IMR-90 (cell line): ENCODE measurements around the gene EPHA6. TPM values are rescaled to one million over a fixed set of nuclear protein-coding genes. Genes with fewer than 3 reads are reported as not detected.

ENCODE experiments used
- ATAC-seq: fragments of 200-7000 bp; cut with Tn5 transposase; 2 replicates; pipeline ENCODE4 v1.9.1; 2020; ENCODE audit warnings: low read depth, mild to moderate bottlenecking, moderate library complexity
- BruUV-seq: library from RNA; stranded (reverse); fragments of 400-500 nt; replicated peaks from 2 replicates; lab custom pipeline; 2021; lab: Mats Ljungman, UMichigan
- CTCF ChIA-PET: fragments of 300-600 bp; formaldehyde crosslinking; extraction: SDS; loops from one replicate; lab custom pipeline; 2021; ENCODE audit warnings: antibody characterized with exemption; lab: Yijun Ruan, JAX
- POLR2A ChIA-PET: fragments of 300-600 bp; sonication (Branson Sonifier 250); formaldehyde crosslinking; loops from one replicate; lab custom pipeline; 2022; ENCODE audit warnings: antibody characterized with exemption; ENCODE audit not compliant: unreplicated experiment; lab: Charles Lee
- DNase-seq: peaks from one replicate; pipeline ENCODE4 v3.0.0; 2013
- H2AFZ ChIP-seq: replicated peaks from 2 replicates; pipeline ENCODE3; 2013; ENCODE audit warnings: low read length, mild to moderate bottlenecking; ENCODE audit not compliant: poor library complexity
- H2AK5ac ChIP-seq: 2 replicates; pipeline ENCODE4 v1.6.1; 2013; ENCODE audit warnings: low read depth, low read length, inconsistent platforms
- H2AK9ac ChIP-seq: replicated peaks from 2 replicates; pipeline ENCODE3; 2013; ENCODE audit warnings: mild to moderate bottlenecking, low read depth, low read length, moderate library complexity; ENCODE audit not compliant: poor library complexity
- H2BK120ac ChIP-seq: 2 replicates; pipeline ENCODE4 v1.6.1; 2013; ENCODE audit warnings: low read depth, low read length, inconsistent platforms
- H2BK15ac ChIP-seq: 3 replicates; pipeline ENCODE4 v1.6.1; 2013; ENCODE audit warnings: low read depth, low read length, inconsistent platforms
- H2BK20ac ChIP-seq: 2 replicates; pipeline ENCODE4 v1.6.1; 2013; ENCODE audit warnings: low read depth, mild to moderate bottlenecking, inconsistent platforms, low read length, moderate library complexity
- H2BK5ac ChIP-seq: 2 replicates; pipeline ENCODE4 v1.6.1; 2013; ENCODE audit warnings: mild to moderate bottlenecking, low read depth, low read length, inconsistent platforms; ENCODE audit not compliant: poor library complexity, severe bottlenecking
- H3K14ac ChIP-seq: replicated peaks from 2 replicates; pipeline ENCODE4 v1.6.1; 2013; ENCODE audit warnings: low read depth, low read length, inconsistent platforms
- H3K18ac ChIP-seq: 2 replicates; pipeline ENCODE4 v1.6.1; 2013; ENCODE audit warnings: low read depth, low read length, control low read depth
- H3K23ac ChIP-seq: 2 replicates; pipeline ENCODE4 v1.6.1; 2013; ENCODE audit warnings: low read depth, low read length, inconsistent platforms
- H3K27ac ChIP-seq: 2 replicates; pipeline ENCODE4 v1.5.1; 2013; ENCODE audit warnings: mild to moderate bottlenecking, control low read depth, low read length; ENCODE audit not compliant: insufficient read depth
- H3K27me3 ChIP-seq: 2 replicates; pipeline ENCODE4 v1.6.1; 2013; ENCODE audit warnings: low read length; ENCODE audit not compliant: control insufficient read depth, insufficient read depth
- H3K36me3 ChIP-seq: 2 replicates; pipeline ENCODE4 v1.6.1; 2013; ENCODE audit warnings: low read length, mixed read lengths; ENCODE audit not compliant: control insufficient read depth, insufficient read depth
- H3K4ac ChIP-seq: 2 replicates; pipeline ENCODE4 v1.6.1; 2013; ENCODE audit warnings: low read depth, low read length, inconsistent platforms
- H3K4me1 ChIP-seq: 2 replicates; pipeline ENCODE4 v1.6.1; 2013; ENCODE audit warnings: low read length, mixed read lengths; ENCODE audit not compliant: control insufficient read depth, insufficient read depth
- H3K4me2 ChIP-seq: 2 replicates; pipeline ENCODE4 v1.6.1; 2013; ENCODE audit warnings: low read depth, mild to moderate bottlenecking, control low read depth, low read length, moderate library complexity
- H3K4me3 ChIP-seq: 2 replicates; pipeline ENCODE4 v1.5.1; 2013; ENCODE audit warnings: low read depth, mild to moderate bottlenecking, control low read depth, low read length, moderate library complexity; ENCODE audit not compliant: insufficient read depth
- H3K56ac ChIP-seq: 2 replicates; pipeline ENCODE4 v1.6.1; 2013; ENCODE audit warnings: low read length, inconsistent platforms; ENCODE audit not compliant: insufficient read depth; ENCODE audit errors: extremely low read depth
- H3K79me1 ChIP-seq, 2 experiments: 2 replicates each; pipeline ENCODE4 v1.6.1; 2013; ENCODE audit warnings: low read length in 2 of 2, inconsistent platforms in 1 of 2, low read depth in 1 of 2
- H3K9ac ChIP-seq: 2 replicates; pipeline ENCODE4 v1.6.1; 2013; ENCODE audit warnings: low read depth, low read length, control low read depth
- H3K9me1 ChIP-seq: 2 replicates; pipeline ENCODE4 v1.6.1; 2013; ENCODE audit warnings: low read length, inconsistent platforms; ENCODE audit not compliant: insufficient read depth
- H3K9me3 ChIP-seq: 2 replicates; pipeline ENCODE4 v1.6.1; 2013; ENCODE audit warnings: low read length; ENCODE audit not compliant: control insufficient read depth, insufficient read depth
- H4K20me1 ChIP-seq: 2 replicates; pipeline ENCODE4 v1.6.1; 2013; ENCODE audit warnings: low read length, inconsistent platforms; ENCODE audit not compliant: insufficient read depth
- H4K5ac ChIP-seq: 2 replicates; pipeline ENCODE4 v1.6.1; 2013; ENCODE audit warnings: mild to moderate bottlenecking, low read depth, low read length, control low read depth
- H4K8ac ChIP-seq, 2 experiments: 2 replicates each; pipeline ENCODE4 v1.6.1; 2013; ENCODE audit warnings: low read depth in 2 of 2, low read length in 2 of 2, control low read depth in 1 of 2, inconsistent platforms in 1 of 2
- H4K91ac ChIP-seq: 2 replicates; pipeline ENCODE4 v1.6.1; 2013; ENCODE audit warnings: low read depth, low read length, inconsistent platforms; ENCODE audit not compliant: insufficient read depth
- BHLHE40 ChIP-seq: fragments of 150-350 bp; IDR thresholded peaks from 2 replicates; pipeline ENCODE4 v1.6.1; 2016; ENCODE audit warnings: mild to moderate bottlenecking, low read depth, low read length
- CEBPB ChIP-seq: IDR thresholded peaks from 2 replicates; pipeline ENCODE4 v1.6.1; 2012; ENCODE audit warnings: low read depth, low read length, improper control_type of control experiment
- MAZ ChIP-seq: IDR thresholded peaks from 2 replicates; pipeline ENCODE4 v1.6.1; 2012; ENCODE audit warnings: low read depth, mild to moderate bottlenecking, low read length, improper control_type of control experiment, moderate library complexity, borderline replicate concordance
- NFE2L2 ChIP-seq: fragments of 150-350 bp; IDR thresholded peaks from 2 replicates; pipeline ENCODE4 v1.6.1; 2016; ENCODE audit warnings: low read depth, mild to moderate bottlenecking, low read length
- POLR2A ChIP-seq: IDR thresholded peaks from 2 replicates; pipeline ENCODE4 v1.6.1; 2012; ENCODE audit warnings: mild to moderate bottlenecking, low read depth, low read length
- RFX5 ChIP-seq: IDR thresholded peaks from 2 replicates; pipeline ENCODE4 v1.8.0; 2012; ENCODE audit warnings: low read depth, mild to moderate bottlenecking, low read length, moderate library complexity
- WGBS, 2 experiments: methylation state at CpG; one replicate each; pipeline versions ENCODE4 v1.1.5 to v1.1.7; 2013; ENCODE audit warnings: missing lambda C conversion rate in 2 of 2; ENCODE audit not compliant: insufficient read length in 1 of 2; ENCODE audit errors: extremely low coverage in 2 of 2; 5-methylcytosine and 5-hydroxymethylcytosine counted together
- dilution Hi-C: fragments of 300-500 bp; cut with HindIII; formaldehyde crosslinking; loops from one replicate; pipeline ENCODE4 v1.14.3; 2018; ENCODE audit warnings: low sequenced_read_pairs; ENCODE audit not compliant: unreplicated experiment
- in situ Hi-C: fragments of 300-500 bp; cut with MboI; formaldehyde crosslinking; loops from 3 replicates; pipeline ENCODE4 v1.14.3; 2019; ENCODE audit warnings: low sequenced_read_pairs, inconsistent platforms, mixed read lengths
- intact Hi-C: fragments of 100-400 bp; cut with micrococcal nuclease; formaldehyde crosslinking; loops from 2 replicates; pipeline ENCODE4 v1.10.0; 2022
- polyA plus RNA-seq, 3 experiments: library from polyadenylated mRNA; depleted of rRNA; stranded (reverse); fragments of >200 nt; gene quantifications; 2 replicates each; pipeline ENCODE4 v1.2.3, GENCODE V29; 2012; ENCODE audit warnings: low replicate concordance in 1 of 3
- total RNA-seq: library from RNA; depleted of rRNA; stranded (reverse); fragments of >200 nt; gene quantifications from 2 replicates; pipeline ENCODE4 v1.2.3, GENCODE V29; 2012
- TF ChIP-seq, protein P1 (sequence below): fragments of 150-350 bp; IDR thresholded peaks from 2 replicates; pipeline ENCODE4 v1.6.1; 2016; ENCODE audit warnings: low read depth, mild to moderate bottlenecking, low read length, moderate library complexity, borderline replicate concordance
- TF ChIP-seq, protein P2 (sequence below): conservative IDR thresholded peaks from 2 replicates; pipeline ENCODE4 v1.5.1; 2012; ENCODE audit warnings: mild to moderate bottlenecking, low read depth, low read length, improper control_type of control experiment
- TF ChIP-seq, protein P3 (sequence below): fragments of 150-350 bp; IDR thresholded peaks from 2 replicates; pipeline ENCODE4 v1.6.1; 2017; ENCODE audit warnings: mild to moderate bottlenecking, antibody characterized with exemption, low read length, low read depth

EPHA6 gene
- total and polyA plus RNA-seq, 2 of the 4 experiments (the other 2 are of a cell fraction), result not detected

DNA sequence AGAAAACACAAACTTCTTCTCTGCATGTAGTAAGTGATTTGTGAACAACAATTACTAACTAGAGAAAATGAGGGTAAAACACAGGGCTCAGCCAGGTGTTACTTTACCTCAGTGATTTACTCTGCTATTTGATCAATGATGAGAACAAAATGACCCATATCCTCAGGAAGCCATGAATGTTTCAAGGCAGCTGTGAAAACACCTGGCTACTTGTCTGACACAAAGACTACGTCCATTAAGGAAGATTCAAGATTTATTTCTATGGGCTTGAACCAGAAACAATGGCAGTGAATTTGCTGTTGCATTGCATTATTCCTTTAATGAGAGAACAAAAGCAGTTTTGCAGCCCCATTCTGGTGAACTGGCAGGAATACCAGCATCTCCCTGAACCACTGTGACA lies 575.5 kb downstream of the EPHA6 start:
- Histone ChIP-seq H3K4me3 (no peak overlapping the region), H3K56ac (no peak overlapping the region), H3K79me1 (no peaks in the 10 kb centered on the region), H2AK9ac (no peak overlapping the region), H3K9me3 (peaks cover 5% of the 10 kb centered on the region; the same call in 1 of the 2 replicates), H3K27ac (no peak overlapping the region), H2BK5ac (no peak overlapping the region), H2BK20ac (no peak overlapping the region), H3K14ac (no peak overlapping the region), H3K4me2 (no peak overlapping the region), H2AFZ (no peak overlapping the region), H2AK5ac (no peak overlapping the region), H3K18ac (no peak overlapping the region), H4K91ac (no peak overlapping the region), H3K23ac (no peak overlapping the region), H3K4ac (no peak overlapping the region), H4K20me1 (no peaks in the 10 kb centered on the region), H2BK15ac (no peak overlapping the region), H3K4me1 (no peaks in the 10 kb centered on the region), H3K9me1 (no peaks in the 10 kb centered on the region), H3K27me3 (no peaks in the 10 kb centered on the region), H3K36me3 (no peaks in the 10 kb centered on the region), H4K5ac (no peak overlapping the region), H3K9ac (no peak overlapping the region), H4K8ac (no peak overlapping the region), H2BK120ac (no peak overlapping the region)
- ChIA-PET CTCF (interaction anchor here (1.3 kb wide), 1 partner anchor 13 kb away, joined by 3 read pairs; no protein-coding TSS in a partner anchor), POLR2A (no interaction called here)
- intact Hi-C loops, result no loop called here
- in situ Hi-C loops, result no loop called here
- dilution Hi-C loops, result no loop called here
- no CpG with 5 or more reads among the region's 1 CpG for WGBS, 2 experiments
- ATAC-seq (no peak), DNase-seq (no peak)
- no TSS peak for BruUV-seq
- TF ChIP-seq, protein P1, sequence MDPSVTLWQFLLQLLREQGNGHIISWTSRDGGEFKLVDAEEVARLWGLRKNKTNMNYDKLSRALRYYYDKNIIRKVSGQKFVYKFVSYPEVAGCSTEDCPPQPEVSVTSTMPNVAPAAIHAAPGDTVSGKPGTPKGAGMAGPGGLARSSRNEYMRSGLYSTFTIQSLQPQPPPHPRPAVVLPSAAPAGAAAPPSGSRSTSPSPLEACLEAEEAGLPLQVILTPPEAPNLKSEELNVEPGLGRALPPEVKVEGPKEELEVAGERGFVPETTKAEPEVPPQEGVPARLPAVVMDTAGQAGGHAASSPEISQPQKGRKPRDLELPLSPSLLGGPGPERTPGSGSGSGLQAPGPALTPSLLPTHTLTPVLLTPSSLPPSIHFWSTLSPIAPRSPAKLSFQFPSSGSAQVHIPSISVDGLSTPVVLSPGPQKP, result no peak
- TF ChIP-seq, protein P2, sequence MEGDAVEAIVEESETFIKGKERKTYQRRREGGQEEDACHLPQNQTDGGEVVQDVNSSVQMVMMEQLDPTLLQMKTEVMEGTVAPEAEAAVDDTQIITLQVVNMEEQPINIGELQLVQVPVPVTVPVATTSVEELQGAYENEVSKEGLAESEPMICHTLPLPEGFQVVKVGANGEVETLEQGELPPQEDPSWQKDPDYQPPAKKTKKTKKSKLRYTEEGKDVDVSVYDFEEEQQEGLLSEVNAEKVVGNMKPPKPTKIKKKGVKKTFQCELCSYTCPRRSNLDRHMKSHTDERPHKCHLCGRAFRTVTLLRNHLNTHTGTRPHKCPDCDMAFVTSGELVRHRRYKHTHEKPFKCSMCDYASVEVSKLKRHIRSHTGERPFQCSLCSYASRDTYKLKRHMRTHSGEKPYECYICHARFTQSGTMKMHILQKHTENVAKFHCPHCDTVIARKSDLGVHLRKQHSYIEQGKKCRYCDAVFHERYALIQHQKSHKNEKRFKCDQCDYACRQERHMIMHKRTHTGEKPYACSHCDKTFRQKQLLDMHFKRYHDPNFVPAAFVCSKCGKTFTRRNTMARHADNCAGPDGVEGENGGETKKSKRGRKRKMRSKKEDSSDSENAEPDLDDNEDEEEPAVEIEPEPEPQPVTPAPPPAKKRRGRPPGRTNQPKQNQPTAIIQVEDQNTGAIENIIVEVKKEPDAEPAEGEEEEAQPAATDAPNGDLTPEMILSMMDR, result no peak
- TF ChIP-seq BHLHE40 (no peak), MAZ (no peak), NFE2L2 (no peak), RFX5 (no peak), POLR2A (no peak), CEBPB (no peak)
- TF ChIP-seq, protein P3, sequence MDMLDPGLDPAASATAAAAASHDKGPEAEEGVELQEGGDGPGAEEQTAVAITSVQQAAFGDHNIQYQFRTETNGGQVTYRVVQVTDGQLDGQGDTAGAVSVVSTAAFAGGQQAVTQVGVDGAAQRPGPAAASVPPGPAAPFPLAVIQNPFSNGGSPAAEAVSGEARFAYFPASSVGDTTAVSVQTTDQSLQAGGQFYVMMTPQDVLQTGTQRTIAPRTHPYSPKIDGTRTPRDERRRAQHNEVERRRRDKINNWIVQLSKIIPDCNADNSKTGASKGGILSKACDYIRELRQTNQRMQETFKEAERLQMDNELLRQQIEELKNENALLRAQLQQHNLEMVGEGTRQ, result no peak
